ENCODE results near the gene MTCH1. TPM values are rescaled to one million over a fixed set of nuclear protein-coding genes. Genes with fewer than 3 reads are reported as not detected.
A peak's percentile ranks its signal among the peaks of the same experiment; 100 is the strongest.

MTCH1 gene
- total and polyA plus RNA-seq, 10 of the 15 experiments (the other 5 are each of a cell fraction or from before 2014, with no cell fraction given), result 7.2 to 128 (median 85.2) TPM

DNA sequence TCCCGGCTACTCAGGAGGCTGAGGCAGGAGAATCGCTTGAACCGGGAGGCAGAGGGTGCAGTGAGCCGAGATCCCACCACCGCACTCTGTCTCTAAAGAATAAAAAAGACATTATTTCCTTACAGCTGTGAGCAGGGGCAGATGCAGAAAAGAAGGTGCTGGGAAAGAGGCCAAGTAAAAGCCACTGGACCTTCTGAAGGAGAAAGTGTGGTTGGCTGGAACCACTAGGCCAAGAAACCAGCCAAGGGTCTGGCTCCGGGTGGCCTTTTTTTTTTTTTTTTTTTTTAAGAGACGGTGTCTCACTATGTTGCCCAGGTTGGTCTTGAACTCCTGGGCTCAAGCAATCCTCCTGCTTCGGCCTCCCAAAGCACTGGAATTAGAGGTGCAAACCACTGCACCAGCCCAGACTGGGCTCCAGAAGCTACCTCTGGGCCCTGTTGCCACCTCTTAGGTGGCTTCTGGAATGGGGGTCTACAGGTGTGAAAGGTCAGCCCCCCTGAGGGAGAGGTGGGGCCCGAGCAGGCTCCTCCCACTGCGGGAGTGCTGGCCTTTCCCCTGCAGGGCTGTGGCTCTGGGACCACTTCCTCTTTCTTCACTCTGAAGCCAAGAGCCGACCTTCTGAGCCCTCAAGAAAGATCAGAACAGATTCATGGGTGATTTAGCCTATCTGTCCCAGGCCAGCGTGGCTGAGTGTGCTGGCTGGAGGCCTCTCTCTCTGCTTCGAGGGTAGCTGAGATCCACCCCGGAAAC lies 19.2 kb upstream of the MTCH1 start, which contains the start of gene FGD2 (continued):
- TF ChIP-seq BHLHE40 (IDR thresholded peaks at IDR 0.05; ENCODE audit: borderline replicate concordance in 1 of 2, low read depth in 2 of 2, low read length in 1 of 2) (0 out of 4 replicates have a peak, but pooled peaks of 1 of the 2 experiments have one; percentile 31), EED (IDR thresholded peaks at IDR 0.05; ENCODE audit: low read depth) (peak; percentile 11; the same call in 1 of the 2 replicates), TCF12 (IDR thresholded peaks at IDR 0.05; ENCODE audit: low read depth, low read length) (no peak), ZNF274 (IDR thresholded peaks at IDR 0.05; ENCODE audit: insufficient read depth, insufficient read length) (no peak), NFYB (IDR thresholded peaks at IDR 0.05; ENCODE audit: insufficient read depth, low read depth, low read length) (0 out of 2 replicates have a peak, but pooled peaks have one; percentile 14), STAT3 (IDR thresholded peaks at IDR 0.05; ENCODE audit: low read depth, low read length) (no peak), ZBED1 (IDR thresholded peaks at IDR 0.05; ENCODE audit: borderline replicate concordance) (no peak), IKZF2 (IDR thresholded peaks at IDR 0.05) (peak in 1 of 2 experiments; percentile 23; a peak in 1 of 4 replicates), ASH2L (IDR thresholded peaks at IDR 0.05; ENCODE audit: borderline replicate concordance, low read depth) (no peak), HCFC1 (IDR thresholded peaks at IDR 0.05; ENCODE audit: low read length) (no peak)
- TF ChIP-seq, protein P1, sequence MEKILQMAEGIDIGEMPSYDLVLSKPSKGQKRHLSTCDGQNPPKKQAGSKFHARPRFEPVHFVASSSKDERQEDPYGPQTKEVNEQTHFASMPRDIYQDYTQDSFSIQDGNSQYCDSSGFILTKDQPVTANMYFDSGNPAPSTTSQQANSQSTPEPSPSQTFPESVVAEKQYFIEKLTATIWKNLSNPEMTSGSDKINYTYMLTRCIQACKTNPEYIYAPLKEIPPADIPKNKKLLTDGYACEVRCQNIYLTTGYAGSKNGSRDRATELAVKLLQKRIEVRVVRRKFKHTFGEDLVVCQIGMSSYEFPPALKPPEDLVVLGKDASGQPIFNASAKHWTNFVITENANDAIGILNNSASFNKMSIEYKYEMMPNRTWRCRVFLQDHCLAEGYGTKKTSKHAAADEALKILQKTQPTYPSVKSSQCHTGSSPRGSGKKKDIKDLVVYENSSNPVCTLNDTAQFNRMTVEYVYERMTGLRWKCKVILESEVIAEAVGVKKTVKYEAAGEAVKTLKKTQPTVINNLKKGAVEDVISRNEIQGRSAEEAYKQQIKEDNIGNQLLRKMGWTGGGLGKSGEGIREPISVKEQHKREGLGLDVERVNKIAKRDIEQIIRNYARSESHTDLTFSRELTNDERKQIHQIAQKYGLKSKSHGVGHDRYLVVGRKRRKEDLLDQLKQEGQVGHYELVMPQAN (conservative IDR thresholded peaks at IDR 0.05), result no peak
- TF ChIP-seq, protein P2, sequence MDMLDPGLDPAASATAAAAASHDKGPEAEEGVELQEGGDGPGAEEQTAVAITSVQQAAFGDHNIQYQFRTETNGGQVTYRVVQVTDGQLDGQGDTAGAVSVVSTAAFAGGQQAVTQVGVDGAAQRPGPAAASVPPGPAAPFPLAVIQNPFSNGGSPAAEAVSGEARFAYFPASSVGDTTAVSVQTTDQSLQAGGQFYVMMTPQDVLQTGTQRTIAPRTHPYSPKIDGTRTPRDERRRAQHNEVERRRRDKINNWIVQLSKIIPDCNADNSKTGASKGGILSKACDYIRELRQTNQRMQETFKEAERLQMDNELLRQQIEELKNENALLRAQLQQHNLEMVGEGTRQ (IDR thresholded peaks at IDR 0.05; ENCODE audit: borderline replicate concordance, low read depth, low read length), result no peak
- TF ChIP-seq, protein P3, sequence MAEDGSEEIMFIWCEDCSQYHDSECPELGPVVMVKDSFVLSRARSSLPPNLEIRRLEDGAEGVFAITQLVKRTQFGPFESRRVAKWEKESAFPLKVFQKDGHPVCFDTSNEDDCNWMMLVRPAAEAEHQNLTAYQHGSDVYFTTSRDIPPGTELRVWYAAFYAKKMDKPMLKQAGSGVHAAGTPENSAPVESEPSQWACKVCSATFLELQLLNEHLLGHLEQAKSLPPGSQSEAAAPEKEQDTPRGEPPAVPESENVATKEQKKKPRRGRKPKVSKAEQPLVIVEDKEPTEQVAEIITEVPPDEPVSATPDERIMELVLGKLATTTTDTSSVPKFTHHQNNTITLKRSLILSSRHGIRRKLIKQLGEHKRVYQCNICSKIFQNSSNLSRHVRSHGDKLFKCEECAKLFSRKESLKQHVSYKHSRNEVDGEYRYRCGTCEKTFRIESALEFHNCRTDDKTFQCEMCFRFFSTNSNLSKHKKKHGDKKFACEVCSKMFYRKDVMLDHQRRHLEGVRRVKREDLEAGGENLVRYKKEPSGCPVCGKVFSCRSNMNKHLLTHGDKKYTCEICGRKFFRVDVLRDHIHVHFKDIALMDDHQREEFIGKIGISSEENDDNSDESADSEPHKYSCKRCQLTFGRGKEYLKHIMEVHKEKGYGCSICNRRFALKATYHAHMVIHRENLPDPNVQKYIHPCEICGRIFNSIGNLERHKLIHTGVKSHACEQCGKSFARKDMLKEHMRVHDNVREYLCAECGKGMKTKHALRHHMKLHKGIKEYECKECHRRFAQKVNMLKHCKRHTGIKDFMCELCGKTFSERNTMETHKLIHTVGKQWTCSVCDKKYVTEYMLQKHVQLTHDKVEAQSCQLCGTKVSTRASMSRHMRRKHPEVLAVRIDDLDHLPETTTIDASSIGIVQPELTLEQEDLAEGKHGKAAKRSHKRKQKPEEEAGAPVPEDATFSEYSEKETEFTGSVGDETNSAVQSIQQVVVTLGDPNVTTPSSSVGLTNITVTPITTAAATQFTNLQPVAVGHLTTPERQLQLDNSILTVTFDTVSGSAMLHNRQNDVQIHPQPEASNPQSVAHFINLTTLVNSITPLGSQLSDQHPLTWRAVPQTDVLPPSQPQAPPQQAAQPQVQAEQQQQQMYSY (CRISPR knock-in tag; IDR thresholded peaks at IDR 0.05), result no peak
- TF ChIP-seq, protein P4, sequence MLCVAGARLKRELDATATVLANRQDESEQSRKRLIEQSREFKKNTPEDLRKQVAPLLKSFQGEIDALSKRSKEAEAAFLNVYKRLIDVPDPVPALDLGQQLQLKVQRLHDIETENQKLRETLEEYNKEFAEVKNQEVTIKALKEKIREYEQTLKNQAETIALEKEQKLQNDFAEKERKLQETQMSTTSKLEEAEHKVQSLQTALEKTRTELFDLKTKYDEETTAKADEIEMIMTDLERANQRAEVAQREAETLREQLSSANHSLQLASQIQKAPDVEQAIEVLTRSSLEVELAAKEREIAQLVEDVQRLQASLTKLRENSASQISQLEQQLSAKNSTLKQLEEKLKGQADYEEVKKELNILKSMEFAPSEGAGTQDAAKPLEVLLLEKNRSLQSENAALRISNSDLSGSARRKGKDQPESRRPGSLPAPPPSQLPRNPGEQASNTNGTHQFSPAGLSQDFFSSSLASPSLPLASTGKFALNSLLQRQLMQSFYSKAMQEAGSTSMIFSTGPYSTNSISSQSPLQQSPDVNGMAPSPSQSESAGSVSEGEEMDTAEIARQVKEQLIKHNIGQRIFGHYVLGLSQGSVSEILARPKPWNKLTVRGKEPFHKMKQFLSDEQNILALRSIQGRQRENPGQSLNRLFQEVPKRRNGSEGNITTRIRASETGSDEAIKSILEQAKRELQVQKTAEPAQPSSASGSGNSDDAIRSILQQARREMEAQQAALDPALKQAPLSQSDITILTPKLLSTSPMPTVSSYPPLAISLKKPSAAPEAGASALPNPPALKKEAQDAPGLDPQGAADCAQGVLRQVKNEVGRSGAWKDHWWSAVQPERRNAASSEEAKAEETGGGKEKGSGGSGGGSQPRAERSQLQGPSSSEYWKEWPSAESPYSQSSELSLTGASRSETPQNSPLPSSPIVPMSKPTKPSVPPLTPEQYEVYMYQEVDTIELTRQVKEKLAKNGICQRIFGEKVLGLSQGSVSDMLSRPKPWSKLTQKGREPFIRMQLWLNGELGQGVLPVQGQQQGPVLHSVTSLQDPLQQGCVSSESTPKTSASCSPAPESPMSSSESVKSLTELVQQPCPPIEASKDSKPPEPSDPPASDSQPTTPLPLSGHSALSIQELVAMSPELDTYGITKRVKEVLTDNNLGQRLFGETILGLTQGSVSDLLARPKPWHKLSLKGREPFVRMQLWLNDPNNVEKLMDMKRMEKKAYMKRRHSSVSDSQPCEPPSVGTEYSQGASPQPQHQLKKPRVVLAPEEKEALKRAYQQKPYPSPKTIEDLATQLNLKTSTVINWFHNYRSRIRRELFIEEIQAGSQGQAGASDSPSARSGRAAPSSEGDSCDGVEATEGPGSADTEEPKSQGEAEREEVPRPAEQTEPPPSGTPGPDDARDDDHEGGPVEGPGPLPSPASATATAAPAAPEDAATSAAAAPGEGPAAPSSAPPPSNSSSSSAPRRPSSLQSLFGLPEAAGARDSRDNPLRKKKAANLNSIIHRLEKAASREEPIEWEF (IDR thresholded peaks at IDR 0.05; ENCODE audit: insufficient replicate concordance, low read depth, low read length), result peak; percentile 46
- TF ChIP-seq, protein P5, sequence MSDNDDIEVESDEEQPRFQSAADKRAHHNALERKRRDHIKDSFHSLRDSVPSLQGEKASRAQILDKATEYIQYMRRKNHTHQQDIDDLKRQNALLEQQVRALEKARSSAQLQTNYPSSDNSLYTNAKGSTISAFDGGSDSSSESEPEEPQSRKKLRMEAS (IDR thresholded peaks at IDR 0.05; ENCODE audit: low read depth, low read length), result no peak
